Mesenchymal stem cell (in vitro differentiated cells and primary cell): ENCODE measurements around the gene SP6.

Experiments used
- DNase-seq: peaks from one replicate; pipeline ENCODE4 v3.0.0-alpha.2; 2013
- H2AFZ ChIP-seq: one replicate; pipeline ENCODE4 v1.6.1; 2013; ENCODE audit warnings: low read depth, mild to moderate bottlenecking, control low read depth, inconsistent platforms, low read length, moderate library complexity
- H2AK5ac ChIP-seq: 2 replicates; pipeline ENCODE4 v1.6.1; 2013; ENCODE audit warnings: low read length, moderate library complexity, mild to moderate bottlenecking, inconsistent platforms; ENCODE audit not compliant: severe bottlenecking
- H2BK120ac ChIP-seq: one replicate; pipeline ENCODE4 v1.6.1; 2013; ENCODE audit warnings: low read depth, mild to moderate bottlenecking, inconsistent platforms, low read length, moderate library complexity
- H2BK12ac ChIP-seq, 2 experiments: one replicate each; pipeline ENCODE4 v1.6.1; 2013; ENCODE audit warnings: inconsistent platforms in 2 of 2, low read length in 2 of 2, mild to moderate bottlenecking in 2 of 2, moderate library complexity in 2 of 2, control low read depth in 1 of 2
- H2BK15ac ChIP-seq: one replicate; pipeline ENCODE4 v1.6.1; 2013; ENCODE audit warnings: mild to moderate bottlenecking, low read depth, inconsistent platforms; ENCODE audit not compliant: poor library complexity, severe bottlenecking
- H2BK5ac ChIP-seq: 2 replicates; pipeline ENCODE4 v1.6.1; 2013; ENCODE audit warnings: low read depth, mild to moderate bottlenecking, low read length, control low read depth, inconsistent platforms; ENCODE audit not compliant: poor library complexity, severe bottlenecking
- H3K14ac ChIP-seq, 2 experiments: one replicate each; pipeline ENCODE4 v1.6.1; 2013; ENCODE audit warnings: inconsistent platforms in 2 of 2, low read length in 2 of 2, control low read depth in 1 of 2, mild to moderate bottlenecking in 1 of 2, moderate library complexity in 1 of 2
- H3K18ac ChIP-seq, 2 experiments: one replicate each; pipeline ENCODE4 v1.6.1; 2013; ENCODE audit warnings: inconsistent platforms in 2 of 2, low read length in 2 of 2, control low read depth in 1 of 2, low read depth in 1 of 2, mild to moderate bottlenecking in 1 of 2
- H3K23ac ChIP-seq, 2 experiments: one replicate each; pipeline ENCODE4 v1.6.1; 2013; ENCODE audit warnings: inconsistent platforms in 2 of 2, low read length in 2 of 2, mild to moderate bottlenecking in 2 of 2, moderate library complexity in 2 of 2, control low read depth in 1 of 2
- H3K27ac ChIP-seq: 2 replicates; pipeline ENCODE4 v1.5.1; 2013; ENCODE audit warnings: mild to moderate bottlenecking, moderate library complexity, low read length, control low read depth, inconsistent platforms; ENCODE audit not compliant: poor library complexity, severe bottlenecking
- H3K27me3 ChIP-seq, 2 experiments: 2 replicates each; pipeline versions ENCODE4 v1.6.1 to v1.7.0; 2013; ENCODE audit warnings: low read length in 2 of 2, mild to moderate bottlenecking in 2 of 2, moderate library complexity in 2 of 2, control low read depth in 1 of 2, inconsistent platforms in 1 of 2; ENCODE audit not compliant: control insufficient read depth in 1 of 2, insufficient read depth in 1 of 2
- H3K36me3 ChIP-seq, 2 experiments: 2 replicates each; pipeline versions ENCODE4 v1.6.1 to v1.7.0; 2013; ENCODE audit warnings: low read length in 2 of 2, control low read depth in 1 of 2, inconsistent platforms in 1 of 2, low read depth in 1 of 2, mild to moderate bottlenecking in 1 of 2; ENCODE audit not compliant: insufficient read depth in 2 of 2, control insufficient read depth in 1 of 2
- H3K4ac ChIP-seq, 2 experiments: one replicate each; pipeline ENCODE4 v1.6.1; 2013; ENCODE audit warnings: inconsistent platforms in 2 of 2, low read length in 2 of 2, mild to moderate bottlenecking in 2 of 2, moderate library complexity in 2 of 2, control low read depth in 1 of 2, low read depth in 1 of 2
- H3K4me1 ChIP-seq: 2 replicates; pipeline ENCODE4 v1.6.1; 2013; ENCODE audit warnings: low read depth, low read length, control low read depth; ENCODE audit not compliant: control insufficient read depth, insufficient read depth
- H3K4me2 ChIP-seq: 2 replicates; pipeline ENCODE4 v1.6.1; 2013; ENCODE audit warnings: low read length, mild to moderate bottlenecking, inconsistent platforms; ENCODE audit not compliant: poor library complexity, severe bottlenecking
- H3K4me3 ChIP-seq, 2 experiments: 2 replicates each; pipeline versions ENCODE4 v1.5.1 to v1.7.0; 2013; ENCODE audit warnings: low read length in 2 of 2, mild to moderate bottlenecking in 2 of 2, control low read depth in 1 of 2, low read depth in 1 of 2; ENCODE audit not compliant: insufficient read depth in 1 of 2
- H3K79me1 ChIP-seq: replicated peaks from 2 replicates; pipeline ENCODE4 v1.6.1; 2013; ENCODE audit warnings: mild to moderate bottlenecking, control low read depth, low read length, inconsistent platforms; ENCODE audit not compliant: poor library complexity, severe bottlenecking
- H3K9ac ChIP-seq: 2 replicates; pipeline ENCODE4 v1.7.0; 2013; ENCODE audit warnings: mild to moderate bottlenecking, low read length, moderate library complexity
- H3K9me3 ChIP-seq: 2 replicates; pipeline ENCODE4 v1.7.0; 2013; ENCODE audit warnings: mild to moderate bottlenecking, low read length; ENCODE audit not compliant: control insufficient read depth
- H4K8ac ChIP-seq: one replicate; pipeline ENCODE4 v1.6.1; 2013; ENCODE audit warnings: inconsistent platforms, mild to moderate bottlenecking, low read length, moderate library complexity
- H4K91ac ChIP-seq: one replicate; pipeline ENCODE4 v1.6.1; 2013; ENCODE audit warnings: mild to moderate bottlenecking, low read length, inconsistent platforms
- WGBS: methylation state at CpG from one replicate; pipeline ENCODE4 v1.1.7; 2013; ENCODE audit warnings: mixed read lengths; 5-methylcytosine and 5-hydroxymethylcytosine counted together

The SP6 gene

DNA sequence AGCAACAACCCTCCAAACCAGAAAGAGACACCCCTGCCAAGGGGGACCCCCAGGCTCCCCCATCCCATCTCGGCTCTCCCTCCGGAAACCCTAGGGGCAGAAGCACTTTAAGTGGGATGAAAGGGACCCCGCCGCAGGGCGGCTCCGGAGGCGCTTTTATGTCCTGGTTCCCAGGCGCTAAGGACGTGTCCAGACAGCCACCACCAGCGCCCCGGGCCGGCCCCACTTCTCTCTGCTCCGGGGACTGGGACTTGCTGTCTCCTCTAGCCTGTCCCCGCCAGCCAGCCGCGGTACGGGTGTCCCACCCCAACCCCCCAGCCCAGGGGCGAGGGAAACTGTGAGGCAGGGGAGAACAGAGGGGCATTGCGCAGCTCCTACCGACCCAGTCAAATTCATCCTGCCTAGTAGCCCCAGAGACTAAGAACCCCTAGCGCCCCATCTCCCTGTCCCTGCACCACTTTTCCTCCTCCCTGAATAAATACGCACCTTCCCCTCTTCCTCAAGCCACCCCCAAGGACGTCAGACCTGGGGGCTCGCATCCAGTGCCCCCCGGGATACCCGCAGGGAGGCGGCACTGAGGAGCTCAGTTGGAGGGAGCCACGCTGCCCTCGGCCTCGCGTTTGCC lies 4.1 kb downstream of the SP6 start:
- H3K27ac ChIP-seq = no peak overlapping the region
- no peak overlapping the region for H2BK12ac ChIP-seq
- no peak overlapping the region for H2AFZ ChIP-seq
- peaks cover 61 to 74% of the 10 kb centered on the region in 2 experiments for H3K27me3 ChIP-seq
- DNase-seq = no peak
- H3K23ac ChIP-seq = no peak overlapping the region
- H2BK15ac ChIP-seq = no peak overlapping the region
- no peak overlapping the region for H3K14ac ChIP-seq
- H3K36me3 ChIP-seq = no peaks in the 10 kb centered on the region
- no peak overlapping the region for H2BK5ac ChIP-seq
- no peak overlapping the region for H3K4ac ChIP-seq
- H3K4me1 ChIP-seq = peaks cover 12% of the 10 kb centered on the region
- no peak overlapping the region for H4K91ac ChIP-seq
- no peaks in the 10 kb centered on the region for H3K9me3 ChIP-seq
- no peak overlapping the region for H3K4me2 ChIP-seq
- H3K18ac ChIP-seq = no peak overlapping the region
- 24% methylated on average over 31 of the region's 31 CpGs for WGBS
- H2BK120ac ChIP-seq = no peak overlapping the region
- H2AK5ac ChIP-seq = no peak overlapping the region
- H4K8ac ChIP-seq = no peak overlapping the region
- no peaks in the 10 kb centered on the region for H3K79me1 ChIP-seq
- H3K9ac ChIP-seq = no peak overlapping the region
- no peak overlapping the region for H3K4me3 ChIP-seq

DNA sequence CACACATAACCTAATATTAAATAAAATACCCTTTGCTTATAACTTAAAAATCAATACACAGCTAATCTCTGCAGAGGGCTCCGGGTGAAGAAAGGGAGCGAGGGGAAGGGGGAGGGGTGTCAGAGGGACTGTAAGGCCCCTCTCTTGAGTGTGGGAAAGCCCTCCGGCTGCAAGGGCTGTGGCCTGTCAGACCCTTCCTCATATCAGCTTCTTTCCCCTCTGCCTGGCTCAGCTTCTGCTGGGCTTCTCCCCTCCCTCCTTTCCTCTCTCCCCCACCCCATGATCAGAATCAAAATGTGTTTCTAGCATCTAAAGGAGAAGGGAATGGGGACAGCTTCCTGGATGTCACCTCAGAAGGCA lies 5.3 kb downstream of the SP6 start:
- no peak overlapping the region for H3K9ac ChIP-seq
- whole genome bisulfite sequencing = no CpG with 5 or more reads among the region's 3 CpGs

DNA sequence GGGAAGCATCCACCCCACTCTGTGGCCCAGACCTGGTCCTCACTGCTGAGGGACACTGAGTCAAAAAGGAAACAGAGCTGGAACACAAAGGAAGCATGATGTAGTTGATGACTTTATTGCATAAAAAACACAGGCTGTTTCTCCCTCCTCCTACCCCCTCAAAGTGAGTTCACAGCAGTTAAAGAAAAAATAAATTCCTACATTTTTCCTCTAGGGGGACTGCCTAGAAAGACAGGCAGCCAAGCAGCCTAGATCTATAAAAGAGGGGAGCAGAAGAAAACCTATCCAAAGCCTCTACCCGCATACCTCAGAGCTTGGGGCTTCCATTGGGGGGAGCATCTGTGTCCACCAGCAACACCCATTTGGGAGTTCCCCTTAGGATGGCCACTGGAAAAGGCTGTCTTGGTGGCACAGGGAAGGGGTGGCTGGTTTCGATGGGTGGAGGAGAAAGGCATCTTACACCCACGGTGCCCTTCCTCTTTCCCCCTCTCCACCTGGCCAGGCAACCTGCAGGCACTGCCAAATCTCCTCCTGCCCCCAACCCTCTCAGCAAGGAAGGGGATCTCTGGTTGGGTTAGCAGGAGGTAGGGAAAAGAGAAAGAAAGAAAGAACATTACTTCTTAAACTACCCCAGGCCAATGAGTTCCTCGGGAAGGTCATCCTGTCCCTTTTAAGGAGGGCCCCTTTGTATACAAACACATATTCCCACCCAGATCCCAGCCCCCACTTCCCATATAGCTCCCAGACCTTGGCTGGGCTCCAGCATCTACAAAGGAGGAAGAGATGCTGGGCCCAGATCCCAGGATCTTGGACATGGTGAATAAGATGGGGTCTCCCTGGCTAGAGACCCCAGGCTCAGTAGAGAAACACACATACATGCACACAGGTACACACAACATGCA lies 5.9 kb downstream of the SP6 start:
- H3K27ac ChIP-seq = no peak overlapping the region
- H2AK5ac ChIP-seq = no peak overlapping the region
- H3K4ac ChIP-seq = no peak overlapping the region
- no peak overlapping the region for H3K23ac ChIP-seq
- peak; percentile 37 for DNase-seq
- H2BK120ac ChIP-seq = no peak overlapping the region
- H3K79me1 ChIP-seq = peaks cover 7% of the 10 kb centered on the region
- no peaks in the 10 kb centered on the region for H3K9me3 ChIP-seq
- WGBS = 57% methylated on average over 2 of the region's 4 CpGs
- H3K18ac ChIP-seq = no peak overlapping the region
- no peak overlapping the region for H3K4me2 ChIP-seq
- H2BK12ac ChIP-seq = no peak overlapping the region
- no peak overlapping the region for H4K8ac ChIP-seq
- no peak overlapping the region for H3K4me3 ChIP-seq
- H2AFZ ChIP-seq = no peak overlapping the region
- no peaks in the 10 kb centered on the region for H3K36me3 ChIP-seq
- H2BK15ac ChIP-seq = no peak overlapping the region
- peaks cover 9% of the 10 kb centered on the region for H3K4me1 ChIP-seq
- H2BK5ac ChIP-seq = no peak overlapping the region
- H3K14ac ChIP-seq = no peak overlapping the region
- H3K27me3 ChIP-seq = peaks cover 50 to 62% of the 10 kb centered on the region in 2 experiments
- H4K91ac ChIP-seq = no peak overlapping the region
- no peak overlapping the region for H3K9ac ChIP-seq

More for the DNA sequence above, 5.3 kb downstream of the SP6 start:
- Histone ChIP-seq H2BK120ac (no peak overlapping the region), H3K27me3 (peaks cover 55 to 67% of the 10 kb centered on the region in 2 experiments), H3K18ac (no peak overlapping the region), H3K4ac (no peak overlapping the region), H3K27ac (no peak overlapping the region), H3K4me3 (no peak overlapping the region), H3K23ac (no peak overlapping the region), H3K9me3 (no peaks in the 10 kb centered on the region), H2BK12ac (no peak overlapping the region), H2AFZ (no peak overlapping the region), H3K4me1 (peaks cover 6% of the 10 kb centered on the region), H3K4me2 (no peak overlapping the region), H2BK5ac (no peak overlapping the region), H2AK5ac (no peak overlapping the region), H4K8ac (no peak overlapping the region), H3K79me1 (peaks cover 2% of the 10 kb centered on the region), H4K91ac (no peak overlapping the region), H2BK15ac (no peak overlapping the region), H3K14ac (no peak overlapping the region), H3K36me3 (no peaks in the 10 kb centered on the region)
- DNase-seq = no peak

DNA sequence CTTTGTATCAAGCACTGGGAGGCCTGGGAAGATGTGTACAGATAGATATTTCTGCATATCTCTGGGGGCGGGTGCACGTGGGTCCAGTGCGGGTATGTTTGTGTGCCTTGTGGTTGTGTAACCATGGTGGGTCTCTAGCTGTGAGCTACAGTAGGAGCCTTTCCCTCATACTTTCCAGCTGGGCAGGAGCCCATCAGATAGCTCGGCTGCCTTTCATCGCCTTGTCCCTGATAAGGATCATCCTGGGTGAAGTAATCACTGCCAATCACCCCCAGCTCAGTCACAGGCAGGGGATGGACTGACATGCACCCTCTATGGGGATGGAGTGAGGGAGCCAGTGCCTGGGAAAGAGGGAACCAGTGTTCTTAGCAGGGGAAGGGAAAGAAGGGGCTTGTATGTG lies 6.7 kb downstream of the SP6 start:
- Histone ChIP-seq H3K4me2 (no peak overlapping the region), H3K27me3 (peaks cover 42 to 53% of the 10 kb centered on the region in 2 experiments), H4K8ac (no peak overlapping the region), H3K79me1 (peaks cover 14% of the 10 kb centered on the region), H4K91ac (no peak overlapping the region), H3K4ac (no peak overlapping the region), H2AFZ (no peak overlapping the region), H2AK5ac (no peak overlapping the region), H3K36me3 (peaks cover 2 to 3% of the 10 kb centered on the region in 2 experiments), H2BK120ac (no peak overlapping the region), H3K9ac (no peak overlapping the region), H2BK15ac (no peak overlapping the region), H3K4me1 (peaks cover 14% of the 10 kb centered on the region), H3K27ac (no peak overlapping the region), H3K23ac (no peak overlapping the region), H3K9me3 (no peaks in the 10 kb centered on the region), H3K4me3 (no peak overlapping the region), H2BK5ac (no peak overlapping the region), H2BK12ac (no peak overlapping the region), H3K18ac (no peak overlapping the region), H3K14ac (no peak overlapping the region)
- DNase-seq = no peak
- 76% methylated on average over 5 of the region's 5 CpGs for WGBS
